K562 (cell line): ENCODE results near the gene ZNF701. TPM values are rescaled to one million over a fixed set of nuclear protein-coding genes. Genes with fewer than 3 reads are reported as not detected.

Source experiments
- EP400 ChIP-seq: fragments of 450-650 bp; IDR thresholded peaks from 2 replicates; pipeline ENCODE4 v1.6.1; 2017; ENCODE audit warnings: antibody characterized with exemption, mild to moderate bottlenecking, moderate library complexity
- ESRRB ChIP-seq: fragments of 250-450 bp; sonication (Bioruptor Pico); IDR thresholded peaks from 2 replicates; pipeline ENCODE4 v1.5.0; 2020; ENCODE audit warnings: mild to moderate bottlenecking, moderate library complexity, borderline replicate concordance
- GABPB1 ChIP-seq: sonication (generic); formaldehyde crosslinking; IDR thresholded peaks from 2 replicates; pipeline ENCODE4 v1.8.0; 2022; ENCODE audit warnings: mild to moderate bottlenecking, missing genetic modification reagents
- HMGN3 ChIP-seq: IDR thresholded peaks from 2 replicates; pipeline ENCODE4 v1.6.1; 2011; ENCODE audit warnings: borderline replicate concordance, low read depth, mild to moderate bottlenecking, mixed read lengths, low read length; ENCODE audit not compliant: insufficient read length; ENCODE audit errors: extremely low read depth
- SMAD4 ChIP-seq: fragments of 250-450 bp; sonication (Bioruptor Pico); conservative IDR thresholded peaks from 2 replicates; pipeline ENCODE4 v1.8.0; 2021; ENCODE audit warnings: inconsistent platforms, mild to moderate bottlenecking, moderate library complexity
- SMARCA4 ChIP-seq: fragments of 450-650 bp; IDR thresholded peaks from 2 replicates; pipeline ENCODE4 v1.6.1; 2016
- ZNF282 ChIP-seq: sonication (generic); formaldehyde crosslinking; IDR thresholded peaks from 2 replicates; pipeline ENCODE4 v1.8.1; 2023; ENCODE audit warnings: missing genetic modification reagents
- polyA plus RNA-seq, 8 experiments: library from polyadenylated mRNA; depleted of rRNA in 4 of 8; stranded (reverse) in 5 of 8; unstranded in 3 of 8; fragments of >200 nt; fragmentation: Nextera tagmentation in 2 of 8; fragmentation: Illumina TruSeq in 1 of 8; extraction: Ambion mirVana in 2 of 8; extraction: Trizol in 1 of 8; gene quantifications; 2 replicates each; pipeline versions ENCODE4 v1.2.1 to v1.2.3, GENCODE V29; 2011 to 2014; ENCODE audit warnings: inconsistent platforms in 1 of 8, missing spikeins in 1 of 8
- total RNA-seq, 7 experiments: library from RNA; depleted of rRNA in 6 of 7; stranded (reverse); fragments of >200 nt in 6 of 7; fragmentation: Illumina TruSeq in 2 of 7; extraction: Trizol in 2 of 7; gene quantifications; 2 replicates each; pipeline versions ENCODE4 v1.2.1 to v1.2.3, GENCODE V29; 2011 to 2021; ENCODE audit warnings: low replicate concordance in 1 of 7
- TF ChIP-seq, protein P1 (sequence below): sonication (generic); formaldehyde crosslinking; IDR thresholded peaks from 2 replicates; pipeline ENCODE4 v1.8.1; 2023; ENCODE audit warnings: mild to moderate bottlenecking, missing genetic modification reagents
- TF ChIP-seq, protein P2 (sequence below), 2 experiments: fragments of 450-650 bp; conservative IDR thresholded peaks; 2 replicates each; pipeline ENCODE4 v1.6.1; 2017; ENCODE audit warnings: mild to moderate bottlenecking in 2 of 2, moderate library complexity in 2 of 2
- TF ChIP-seq, protein P3 (sequence below): fragments of 450-650 bp; formaldehyde crosslinking; IDR thresholded peaks from 2 replicates; pipeline ENCODE4 v1.4.0; 2022; ENCODE audit warnings: missing genetic modification characterization
- TF ChIP-seq, protein P4 (sequence below): fragments of 450-650 bp; IDR thresholded peaks from 2 replicates; pipeline ENCODE4 v1.6.1; 2016; ENCODE audit warnings: borderline replicate concordance
- TF ChIP-seq, protein P5 (sequence below): sonication (generic); formaldehyde crosslinking; IDR thresholded peaks from 2 replicates; pipeline ENCODE4 v1.8.0; 2022; ENCODE audit warnings: missing genetic modification reagents, mild to moderate bottlenecking, moderate library complexity, borderline replicate concordance
- TF ChIP-seq, protein P6 (sequence below), 3 experiments: fragments of 200-800 bp in 1 of 3; fragments of 250-450 bp in 1 of 3; fragments of 450-650 bp in 1 of 3; sonication (Bioruptor Pico) in 1 of 3; sonication (Bioruptor generic) in 1 of 3; formaldehyde crosslinking in 1 of 3; IDR thresholded peaks; 2 replicates each; pipeline versions ENCODE4 v1.6.1 to v1.8.0; 2016 to 2022; ENCODE audit warnings: mild to moderate bottlenecking in 2 of 3, missing genetic modification characterization in 2 of 3, missing compliant biosample characterization in 1 of 3, moderate library complexity in 1 of 3

ZNF701 gene
- total and polyA plus RNA-seq, 9 of the 15 experiments (the other 6 are each of a cell fraction or from before 2014, with no cell fraction given): 5.3 to 15.9 (median 10.1) TPM

DNA sequence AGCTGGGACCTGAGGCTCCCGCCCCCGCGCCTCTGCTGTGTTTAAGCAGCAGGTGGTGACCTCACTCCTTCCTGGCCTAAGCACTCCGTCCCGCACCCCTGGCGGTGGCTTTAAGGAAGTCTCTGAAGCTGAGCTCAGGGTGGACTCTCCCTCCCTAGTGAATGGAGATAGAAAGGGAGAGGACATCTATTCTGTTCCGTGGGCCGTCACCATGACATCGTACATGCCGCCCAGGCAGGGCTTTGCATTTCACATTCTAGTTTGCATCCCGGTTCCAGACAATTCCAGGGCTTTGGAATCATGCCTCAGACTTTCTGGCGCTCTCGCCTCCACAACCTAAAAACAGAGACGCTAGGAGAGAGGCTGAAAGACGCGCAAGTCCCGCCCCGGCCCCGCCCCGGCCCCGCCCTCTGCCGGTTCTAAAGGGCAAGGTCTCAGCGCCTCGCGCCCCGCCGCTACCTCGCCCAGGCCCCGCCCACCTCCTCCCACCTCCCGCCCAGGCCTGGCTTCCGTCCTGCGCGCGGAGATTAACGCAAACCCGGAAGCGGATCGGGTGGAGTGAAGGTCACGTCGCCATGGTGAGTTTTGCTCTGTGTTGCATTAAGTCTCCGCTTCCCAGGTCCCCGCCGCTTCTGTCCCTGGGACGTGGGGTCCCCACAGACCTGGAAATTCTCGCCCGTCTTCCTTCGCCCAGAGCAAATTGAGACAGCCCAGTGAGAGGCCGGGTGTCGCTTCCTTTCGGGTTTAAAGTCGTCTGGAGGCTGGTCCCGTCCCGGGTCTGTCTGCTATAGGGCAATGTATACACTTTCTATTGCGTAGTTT lies 42.7 kb upstream of the ZNF701 start, which contains the start of gene ZNF808 (continued):
- TF ChIP-seq, protein P1, sequence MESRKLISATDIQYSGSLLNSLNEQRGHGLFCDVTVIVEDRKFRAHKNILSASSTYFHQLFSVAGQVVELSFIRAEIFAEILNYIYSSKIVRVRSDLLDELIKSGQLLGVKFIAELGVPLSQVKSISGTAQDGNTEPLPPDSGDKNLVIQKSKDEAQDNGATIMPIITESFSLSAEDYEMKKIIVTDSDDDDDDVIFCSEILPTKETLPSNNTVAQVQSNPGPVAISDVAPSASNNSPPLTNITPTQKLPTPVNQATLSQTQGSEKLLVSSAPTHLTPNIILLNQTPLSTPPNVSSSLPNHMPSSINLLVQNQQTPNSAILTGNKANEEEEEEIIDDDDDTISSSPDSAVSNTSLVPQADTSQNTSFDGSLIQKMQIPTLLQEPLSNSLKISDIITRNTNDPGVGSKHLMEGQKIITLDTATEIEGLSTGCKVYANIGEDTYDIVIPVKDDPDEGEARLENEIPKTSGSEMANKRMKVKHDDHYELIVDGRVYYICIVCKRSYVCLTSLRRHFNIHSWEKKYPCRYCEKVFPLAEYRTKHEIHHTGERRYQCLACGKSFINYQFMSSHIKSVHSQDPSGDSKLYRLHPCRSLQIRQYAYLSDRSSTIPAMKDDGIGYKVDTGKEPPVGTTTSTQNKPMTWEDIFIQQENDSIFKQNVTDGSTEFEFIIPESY (CRISPR knock-in tag): peak; percentile 59; the same call in 1 of the 2 replicates
- TF ChIP-seq, protein P2, sequence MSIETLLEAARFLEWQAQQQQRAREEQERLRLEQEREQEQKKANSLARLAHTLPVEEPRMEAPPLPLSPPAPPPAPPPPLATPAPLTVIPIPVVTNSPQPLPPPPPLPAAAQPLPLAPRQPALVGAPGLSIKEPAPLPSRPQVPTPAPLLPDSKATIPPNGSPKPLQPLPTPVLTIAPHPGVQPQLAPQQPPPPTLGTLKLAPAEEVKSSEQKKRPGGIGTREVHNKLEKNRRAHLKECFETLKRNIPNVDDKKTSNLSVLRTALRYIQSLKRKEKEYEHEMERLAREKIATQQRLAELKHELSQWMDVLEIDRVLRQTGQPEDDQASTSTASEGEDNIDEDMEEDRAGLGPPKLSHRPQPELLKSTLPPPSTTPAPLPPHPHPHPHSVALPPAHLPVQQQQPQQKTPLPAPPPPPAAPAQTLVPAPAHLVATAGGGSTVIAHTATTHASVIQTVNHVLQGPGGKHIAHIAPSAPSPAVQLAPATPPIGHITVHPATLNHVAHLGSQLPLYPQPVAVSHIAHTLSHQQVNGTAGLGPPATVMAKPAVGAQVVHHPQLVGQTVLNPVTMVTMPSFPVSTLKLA (conservative IDR thresholded peaks at IDR 0.05): peak in 1 of 2 experiments; percentile 53; a peak in 2 of 4 replicates
- no peak for TF ChIP-seq ZNF282
- peak; percentile 48 for TF ChIP-seq SMAD4 (CRISPR knock-in tag)
- no peak for TF ChIP-seq HMGN3
- TF ChIP-seq ESRRB (CRISPR knock-in tag): no peak
- TF ChIP-seq, protein P3, sequence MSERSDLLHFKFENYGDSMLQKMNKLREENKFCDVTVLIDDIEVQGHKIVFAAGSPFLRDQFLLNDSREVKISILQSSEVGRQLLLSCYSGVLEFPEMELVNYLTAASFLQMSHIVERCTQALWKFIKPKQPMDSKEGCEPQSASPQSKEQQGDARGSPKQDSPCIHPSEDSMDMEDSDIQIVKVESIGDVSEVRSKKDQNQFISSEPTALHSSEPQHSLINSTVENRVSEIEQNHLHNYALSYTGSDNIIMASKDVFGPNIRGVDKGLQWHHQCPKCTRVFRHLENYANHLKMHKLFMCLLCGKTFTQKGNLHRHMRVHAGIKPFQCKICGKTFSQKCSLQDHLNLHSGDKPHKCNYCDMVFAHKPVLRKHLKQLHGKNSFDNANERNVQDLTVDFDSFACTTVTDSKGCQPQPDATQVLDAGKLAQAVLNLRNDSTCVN: 0 out of 2 replicates have a peak, but pooled peaks have one; percentile 52
- TF ChIP-seq, protein P4, sequence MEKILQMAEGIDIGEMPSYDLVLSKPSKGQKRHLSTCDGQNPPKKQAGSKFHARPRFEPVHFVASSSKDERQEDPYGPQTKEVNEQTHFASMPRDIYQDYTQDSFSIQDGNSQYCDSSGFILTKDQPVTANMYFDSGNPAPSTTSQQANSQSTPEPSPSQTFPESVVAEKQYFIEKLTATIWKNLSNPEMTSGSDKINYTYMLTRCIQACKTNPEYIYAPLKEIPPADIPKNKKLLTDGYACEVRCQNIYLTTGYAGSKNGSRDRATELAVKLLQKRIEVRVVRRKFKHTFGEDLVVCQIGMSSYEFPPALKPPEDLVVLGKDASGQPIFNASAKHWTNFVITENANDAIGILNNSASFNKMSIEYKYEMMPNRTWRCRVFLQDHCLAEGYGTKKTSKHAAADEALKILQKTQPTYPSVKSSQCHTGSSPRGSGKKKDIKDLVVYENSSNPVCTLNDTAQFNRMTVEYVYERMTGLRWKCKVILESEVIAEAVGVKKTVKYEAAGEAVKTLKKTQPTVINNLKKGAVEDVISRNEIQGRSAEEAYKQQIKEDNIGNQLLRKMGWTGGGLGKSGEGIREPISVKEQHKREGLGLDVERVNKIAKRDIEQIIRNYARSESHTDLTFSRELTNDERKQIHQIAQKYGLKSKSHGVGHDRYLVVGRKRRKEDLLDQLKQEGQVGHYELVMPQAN: peak; percentile 78
- peak; percentile 34; the same call in 1 of the 2 replicates for TF ChIP-seq SMARCA4
- TF ChIP-seq, protein P5, sequence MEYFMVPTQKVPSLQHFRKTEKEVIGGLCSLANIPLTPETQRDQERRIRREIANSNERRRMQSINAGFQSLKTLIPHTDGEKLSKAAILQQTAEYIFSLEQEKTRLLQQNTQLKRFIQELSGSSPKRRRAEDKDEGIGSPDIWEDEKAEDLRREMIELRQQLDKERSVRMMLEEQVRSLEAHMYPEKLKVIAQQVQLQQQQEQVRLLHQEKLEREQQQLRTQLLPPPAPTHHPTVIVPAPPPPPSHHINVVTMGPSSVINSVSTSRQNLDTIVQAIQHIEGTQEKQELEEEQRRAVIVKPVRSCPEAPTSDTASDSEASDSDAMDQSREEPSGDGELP: peak; percentile 67; the same call in 1 of the 2 replicates
- TF ChIP-seq, protein P6, sequence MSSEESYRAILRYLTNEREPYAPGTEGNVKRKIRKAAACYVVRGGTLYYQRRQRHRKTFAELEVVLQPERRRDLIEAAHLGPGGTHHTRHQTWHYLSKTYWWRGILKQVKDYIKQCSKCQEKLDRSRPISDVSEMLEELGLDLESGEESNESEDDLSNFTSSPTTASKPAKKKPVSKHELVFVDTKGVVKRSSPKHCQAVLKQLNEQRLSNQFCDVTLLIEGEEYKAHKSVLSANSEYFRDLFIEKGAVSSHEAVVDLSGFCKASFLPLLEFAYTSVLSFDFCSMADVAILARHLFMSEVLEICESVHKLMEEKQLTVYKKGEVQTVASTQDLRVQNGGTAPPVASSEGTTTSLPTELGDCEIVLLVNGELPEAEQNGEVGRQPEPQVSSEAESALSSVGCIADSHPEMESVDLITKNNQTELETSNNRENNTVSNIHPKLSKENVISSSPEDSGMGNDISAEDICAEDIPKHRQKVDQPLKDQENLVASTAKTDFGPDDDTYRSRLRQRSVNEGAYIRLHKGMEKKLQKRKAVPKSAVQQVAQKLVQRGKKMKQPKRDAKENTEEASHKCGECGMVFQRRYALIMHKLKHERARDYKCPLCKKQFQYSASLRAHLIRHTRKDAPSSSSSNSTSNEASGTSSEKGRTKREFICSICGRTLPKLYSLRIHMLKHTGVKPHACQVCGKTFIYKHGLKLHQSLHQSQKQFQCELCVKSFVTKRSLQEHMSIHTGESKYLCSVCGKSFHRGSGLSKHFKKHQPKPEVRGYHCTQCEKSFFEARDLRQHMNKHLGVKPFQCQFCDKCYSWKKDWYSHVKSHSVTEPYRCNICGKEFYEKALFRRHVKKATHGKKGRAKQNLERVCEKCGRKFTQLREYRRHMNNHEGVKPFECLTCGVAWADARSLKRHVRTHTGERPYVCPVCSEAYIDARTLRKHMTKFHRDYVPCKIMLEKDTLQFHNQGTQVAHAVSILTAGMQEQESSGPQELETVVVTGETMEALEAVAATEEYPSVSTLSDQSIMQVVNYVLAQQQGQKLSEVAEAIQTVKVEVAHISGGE (CRISPR knock-in tag; IDR thresholded peaks at IDR 0.05): peak in 1 of 3 experiments; percentile 66; a peak in 2 of 6 replicates
- TF ChIP-seq EP400: peak; percentile 78
- peak; percentile 42; the same call in 1 of the 2 replicates for TF ChIP-seq GABPB1 (CRISPR knock-in tag)
